Glomerular visceral epithelial cell (primary cell): ENCODE data around the gene CPT1A.

Experiments used
- DNase-seq: peaks from one replicate; pipeline ENCODE4 v3.0.0-alpha.2; 2016; ENCODE audit errors: extremely low spot score

Gene CPT1A

GRCh38 chr11:68759991-68760390 lies 81.7 kb downstream of the CPT1A start:
- DNase-seq: no peak

GRCh38 chr11:68757711-68758110 lies 84.0 kb downstream of the CPT1A start:
- DNase-seq: no peak

GRCh38 chr11:68756171-68756766 lies 85.4 kb downstream of the CPT1A start:
- DNase-seq: peak; percentile 5

GRCh38 chr11:68753300-68753699 lies 88.4 kb downstream of the CPT1A start:
- DNase-seq: no peak

GRCh38 chr11:68751331-68751856 lies 90.3 kb downstream of the CPT1A start, which contains the start of gene TESMIN:
TSS of gene TESMIN (minus strand) at chr11:68751520. CDS start at chr11:68750660, 860 bp downstream.
- DNase-seq: peak; percentile 89

GRCh38 chr11:68751004-68751325 lies 90.8 kb downstream of the CPT1A start:
- DNase-seq: no peak

GRCh38 chr11:68750195-68751003 lies 91.3 kb downstream of the CPT1A start:
- DNase-seq: no peak

GRCh38 chr11:68749229-68750123 lies 92.2 kb downstream of the CPT1A start:
- DNase-seq: no peak

- DNase-seq: no peak
Observed at GRCh38 chr11:68748061-68748460, 93.7 kb downstream of the CPT1A start.

GRCh38 chr11:68743539-68743938 lies 98.2 kb downstream of the CPT1A start:
- DNase-seq: no peak

- no peak for DNase-seq
Observed at GRCh38 chr11:68741463-68741862, 100.3 kb downstream of the CPT1A start.

- DNase-seq: no peak
Observed at GRCh38 chr11:68735646-68736045, 106.1 kb downstream of the CPT1A start.

- no peak for DNase-seq
Observed at GRCh38 chr11:68735125-68735524, 106.6 kb downstream of the CPT1A start.

- no peak for DNase-seq
Observed at GRCh38 chr11:68734111-68734510, 107.6 kb downstream of the CPT1A start.

- DNase-seq: no peak
Observed at GRCh38 chr11:68727783-68728182, 113.9 kb downstream of the CPT1A start.

GRCh38 chr11:68724293-68724692 lies 117.4 kb downstream of the CPT1A start:
- DNase-seq: no peak

- DNase-seq: no peak
Observed at GRCh38 chr11:68722143-68722542, 119.6 kb downstream of the CPT1A start.

GRCh38 chr11:68721075-68721474 lies 120.6 kb downstream of the CPT1A start:
- DNase-seq: no peak

- no peak for DNase-seq
Observed at GRCh38 chr11:68715456-68716122, 126.1 kb downstream of the CPT1A start.

GRCh38 chr11:68714060-68714856 lies 127.5 kb downstream of the CPT1A start:
- DNase-seq: no peak

GRCh38 chr11:68711114-68711513 lies 130.6 kb downstream of the CPT1A start:
- no peak for DNase-seq
